Measurements from ENCODE around the gene HMGXB3.

- TF ChIP-seq CTCF (IDR thresholded peaks at IDR 0.05; ENCODE audit: insufficient read depth, low read length) (no peak), POLR2AphosphoS5 (IDR thresholded peaks at IDR 0.05; ENCODE audit: low read depth) (no peak), REST (IDR thresholded peaks at IDR 0.05; ENCODE audit: insufficient replicate concordance, low read depth) (no peak)
Measured at GRCh38 chr5:149982505-149982904, 18.0 kb upstream of the HMGXB3 start.

Data from HL-60 (cell line).